Trophoblast cell (in vitro differentiated cells and primary cell): ENCODE data around the gene GSG1L2.

Source experiments
- DNase-seq, 2 donors: peaks; one replicate each; pipeline ENCODE4 v3.0.0-alpha.2; 2016
- H2AFZ ChIP-seq: 2 replicates; pipeline ENCODE4 v1.6.1; 2013; ENCODE audit warnings: low read length, moderate library complexity, mild to moderate bottlenecking; ENCODE audit not compliant: insufficient read depth, poor library complexity
- H2AK5ac ChIP-seq: 2 replicates; pipeline ENCODE4 v1.6.1; 2013; ENCODE audit warnings: mild to moderate bottlenecking, low read length
- H2BK120ac ChIP-seq: 2 replicates; pipeline ENCODE4 v1.6.1; 2013; ENCODE audit warnings: low read length, mild to moderate bottlenecking, moderate library complexity; ENCODE audit not compliant: insufficient read depth, poor library complexity
- H2BK12ac ChIP-seq: 2 replicates; pipeline ENCODE4 v1.6.1; 2013; ENCODE audit warnings: mild to moderate bottlenecking, low read length, moderate library complexity
- H2BK5ac ChIP-seq: 2 replicates; pipeline ENCODE4 v1.6.1; 2013; ENCODE audit warnings: low read length, low read depth, moderate library complexity, mild to moderate bottlenecking; ENCODE audit not compliant: poor library complexity
- H3K14ac ChIP-seq: 2 replicates; pipeline ENCODE4 v1.6.1; 2013; ENCODE audit warnings: mild to moderate bottlenecking, low read length
- H3K18ac ChIP-seq: 2 replicates; pipeline ENCODE4 v1.6.1; 2013; ENCODE audit warnings: mild to moderate bottlenecking, low read length
- H3K23ac ChIP-seq: 2 replicates; pipeline ENCODE4 v1.6.1; 2013; ENCODE audit warnings: low read length
- H3K27ac ChIP-seq: 2 replicates; pipeline ENCODE4 v1.5.1; 2013; ENCODE audit warnings: low read depth, mild to moderate bottlenecking, inconsistent platforms, low read length, moderate library complexity
- H3K27me3 ChIP-seq: 2 replicates; pipeline ENCODE4 v1.6.1; 2013; ENCODE audit warnings: inconsistent platforms, mild to moderate bottlenecking, low read length, moderate library complexity; ENCODE audit not compliant: insufficient read depth
- H3K36me3 ChIP-seq, 2 experiments: 1 replicate in 1 of 2; 2 replicates in 1 of 2; pipeline ENCODE4 v1.6.1; 2013; ENCODE audit warnings: low read length in 2 of 2, mild to moderate bottlenecking in 2 of 2, moderate library complexity in 1 of 2; ENCODE audit not compliant: insufficient read depth in 2 of 2, control insufficient read depth in 1 of 2
- H3K4ac ChIP-seq: 2 replicates; pipeline ENCODE4 v1.6.1; 2013; ENCODE audit warnings: low read depth, mild to moderate bottlenecking, low read length, moderate library complexity
- H3K4me1 ChIP-seq, 2 experiments: 1 replicate in 1 of 2; 2 replicates in 1 of 2; pipeline ENCODE4 v1.6.1; 2013; ENCODE audit warnings: low read length in 2 of 2, mild to moderate bottlenecking in 2 of 2, moderate library complexity in 1 of 2; ENCODE audit not compliant: insufficient read depth in 2 of 2, control insufficient read depth in 1 of 2
- H3K4me2 ChIP-seq: 2 replicates; pipeline ENCODE4 v1.6.1; 2013; ENCODE audit warnings: inconsistent platforms, mild to moderate bottlenecking, low read length, moderate library complexity
- H3K4me3 ChIP-seq: 2 replicates; pipeline ENCODE4 v1.5.1; 2013; ENCODE audit warnings: mild to moderate bottlenecking, low read depth, low read length, inconsistent platforms
- H3K79me1 ChIP-seq: one replicate; pipeline ENCODE4 v1.6.1; 2013; ENCODE audit warnings: low read length
- H3K79me2 ChIP-seq: 2 replicates; pipeline ENCODE4 v1.6.1; 2013; ENCODE audit warnings: low read length, mild to moderate bottlenecking; ENCODE audit not compliant: control insufficient read depth, insufficient read depth, poor library complexity
- H3K9ac ChIP-seq: 2 replicates; pipeline ENCODE4 v1.6.1; 2013; ENCODE audit warnings: mild to moderate bottlenecking, low read length
- H3K9me3 ChIP-seq: 2 replicates; pipeline ENCODE4 v1.6.1; 2013; ENCODE audit warnings: low read depth, mild to moderate bottlenecking, control low read depth, inconsistent platforms, low read length; ENCODE audit not compliant: insufficient read depth
- H4K12ac ChIP-seq: 2 replicates; pipeline ENCODE4 v1.6.1; 2013; ENCODE audit warnings: low read depth, mild to moderate bottlenecking, low read length, moderate library complexity
- H4K8ac ChIP-seq: 2 replicates; pipeline ENCODE4 v1.6.1; 2013; ENCODE audit warnings: low read depth, mild to moderate bottlenecking, low read length, moderate library complexity
- H4K91ac ChIP-seq: one replicate; pipeline ENCODE4 v1.6.1; 2013; ENCODE audit warnings: low read depth, mild to moderate bottlenecking, low read length, moderate library complexity
- WGBS: extraction: QIAGEN DNeasy Blood & Tissue Kit; methylation state at CpG from one replicate; pipeline ENCODE4 v1.1.7; 2013; ENCODE audit warnings: missing lambda C conversion rate; ENCODE audit not compliant: insufficient read length, insufficient coverage; ENCODE audit errors: extremely low coverage; 5-methylcytosine and 5-hydroxymethylcytosine counted together

The GSG1L2 gene

DNA sequence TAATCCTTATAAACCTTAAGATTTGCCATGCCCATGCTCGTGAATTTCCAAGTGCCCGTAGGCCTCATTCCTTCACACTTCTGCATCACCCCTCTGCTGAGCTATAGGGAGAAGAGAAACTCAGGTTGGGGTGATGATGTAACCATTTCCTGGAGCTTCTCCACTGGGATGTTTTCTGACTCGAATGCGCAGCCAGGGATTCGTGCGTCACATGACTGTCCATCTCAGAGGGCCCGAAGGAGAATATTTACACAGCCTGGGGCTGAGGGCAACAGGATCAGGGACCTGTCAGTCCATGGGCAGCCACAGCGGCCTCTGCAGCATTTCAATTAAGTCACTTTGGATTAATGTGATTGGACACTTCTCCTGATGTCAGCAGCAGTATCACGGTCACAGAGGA lies 8.7 kb downstream of the GSG1L2 start:
- Histone ChIP-seq H3K23ac (no peak overlapping the region), H3K4me3 (no peak overlapping the region), H3K27me3 (no peaks in the 10 kb centered on the region), H2AK5ac (no peak overlapping the region), H3K4me1 (no peaks in the 10 kb centered on the region), H4K12ac (no peak overlapping the region), H2AFZ (no peak overlapping the region), H3K36me3 (no peaks in the 10 kb centered on the region), H2BK12ac (no peak overlapping the region), H3K9me3 (peaks cover 2% of the 10 kb centered on the region), H3K18ac (no peak overlapping the region), H3K4ac (no peak overlapping the region), H3K27ac (no peak overlapping the region), H3K14ac (no peak overlapping the region), H4K8ac (no peak overlapping the region), H3K9ac (no peak overlapping the region), H3K4me2 (no peak overlapping the region), H3K79me1 (peaks cover 2% of the 10 kb centered on the region), H2BK120ac (no peak overlapping the region), H3K79me2 (no peaks in the 10 kb centered on the region), H2BK5ac (no peak overlapping the region), H4K91ac (no peak overlapping the region)
- peak in 1 of 2 donors; percentile 60 for DNase-seq
- no CpG with 5 or more reads among the region's 9 CpGs for WGBS

GRCh38 chr17:9811537-9811936 lies 10.3 kb downstream of the GSG1L2 start:
- Histone ChIP-seq H4K91ac (no peak overlapping the region), H3K18ac (no peak overlapping the region), H4K8ac (no peak overlapping the region), H3K9ac (no peak overlapping the region), H3K23ac (no peak overlapping the region), H2BK5ac (no peak overlapping the region), H3K79me2 (no peaks in the 10 kb centered on the region), H3K4me3 (no peak overlapping the region), H4K12ac (no peak overlapping the region), H2BK12ac (no peak overlapping the region), H3K4me2 (no peak overlapping the region), H3K79me1 (peaks cover 2% of the 10 kb centered on the region), H2BK120ac (no peak overlapping the region), H3K14ac (no peak overlapping the region), H2AK5ac (no peak overlapping the region), H3K9me3 (peaks cover 2% of the 10 kb centered on the region), H3K27me3 (no peaks in the 10 kb centered on the region), H3K36me3 (no peaks in the 10 kb centered on the region), H3K27ac (no peak overlapping the region), H3K4me1 (no peaks in the 10 kb centered on the region), H3K4ac (no peak overlapping the region), H2AFZ (no peak overlapping the region)
- no CpG with 5 or more reads among the region's 11 CpGs for WGBS
- no peak for DNase-seq

- Histone ChIP-seq H3K23ac (no peak overlapping the region), H4K8ac (no peak overlapping the region), H3K36me3 (no peaks in the 10 kb centered on the region)
Measured at GRCh38 chr17:9811086-9811485, 10.8 kb downstream of the GSG1L2 start.

DNA sequence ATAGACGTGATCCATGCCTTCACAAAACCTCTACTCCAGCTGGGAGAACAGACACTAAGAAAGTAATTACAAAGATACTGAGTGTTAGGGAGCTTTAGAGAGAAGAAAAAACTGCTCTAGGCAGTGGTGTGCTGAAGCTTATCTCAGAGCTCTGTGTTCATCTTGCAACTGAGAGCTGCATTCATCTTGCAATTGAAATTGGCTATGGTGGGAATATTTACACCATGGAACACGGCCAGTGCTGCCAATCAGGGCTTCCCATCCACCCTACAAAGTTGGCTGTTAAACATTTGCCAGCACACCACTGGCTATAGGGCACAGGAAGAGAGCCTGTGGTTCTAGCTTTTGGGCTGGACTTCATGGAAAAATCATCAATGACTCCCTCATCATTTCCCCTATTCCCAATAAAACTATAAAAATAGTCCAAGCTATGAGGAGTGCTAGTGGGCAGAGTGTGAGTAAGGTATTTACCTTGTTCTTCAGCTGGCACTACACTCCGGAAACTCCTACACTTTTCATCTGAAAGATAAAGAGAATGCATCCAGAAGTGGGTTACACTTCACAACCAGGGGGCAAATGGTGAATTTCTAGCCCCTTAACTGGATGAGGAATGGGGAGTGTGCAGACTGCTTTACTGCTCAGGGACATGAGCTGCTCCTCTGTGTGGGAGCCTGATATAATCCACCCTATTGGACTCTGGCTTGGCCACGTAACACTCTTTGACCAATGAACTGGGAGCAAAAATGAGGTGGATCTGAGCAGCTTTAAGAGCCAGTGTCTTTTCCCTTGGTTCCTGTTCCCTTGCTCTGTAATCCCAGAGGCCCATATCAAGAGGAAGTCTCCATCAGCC lies 11.6 kb downstream of the GSG1L2 start:
- Histone ChIP-seq H3K9ac (no peak overlapping the region), H3K79me2 (no peaks in the 10 kb centered on the region), H3K18ac (no peak overlapping the region), H3K27ac (no peak overlapping the region), H2BK5ac (no peak overlapping the region), H4K8ac (no peak overlapping the region), H3K9me3 (no peaks in the 10 kb centered on the region), H3K27me3 (no peaks in the 10 kb centered on the region), H2BK120ac (no peak overlapping the region), H3K4me3 (no peak overlapping the region), H3K4me2 (no peak overlapping the region), H3K36me3 (no peaks in the 10 kb centered on the region), H2AK5ac (no peak overlapping the region), H3K4me1 (no peaks in the 10 kb centered on the region), H4K12ac (no peak overlapping the region), H2AFZ (no peak overlapping the region), H3K23ac (no peak overlapping the region), H3K4ac (no peak overlapping the region), H3K79me1 (peaks cover 2% of the 10 kb centered on the region), H3K14ac (no peak overlapping the region), H2BK12ac (no peak overlapping the region), H4K91ac (no peak overlapping the region)
- DNase-seq, result no peak
- WGBS, result no CpG with 5 or more reads among the region's 4 CpGs

More at GRCh38 chr17:9811086-9811485, 10.8 kb downstream of the GSG1L2 start:
- no peak overlapping the region for H2BK120ac ChIP-seq
- H3K79me1 ChIP-seq, result peaks cover 2% of the 10 kb centered on the region
- WGBS, result no CpG with 5 or more reads among the region's 5 CpGs
- H3K14ac ChIP-seq, result no peak overlapping the region
- no peaks in the 10 kb centered on the region for H3K79me2 ChIP-seq
- no peak overlapping the region for H3K4me2 ChIP-seq
- no peak overlapping the region for H4K12ac ChIP-seq
- H3K27me3 ChIP-seq, result no peaks in the 10 kb centered on the region
- H2AK5ac ChIP-seq, result no peak overlapping the region
- peak; percentile 27 to 62 for DNase-seq
- no peak overlapping the region for H2AFZ ChIP-seq
- no peak overlapping the region for H4K91ac ChIP-seq
- H3K9ac ChIP-seq, result no peak overlapping the region
- H3K18ac ChIP-seq, result no peak overlapping the region
- H2BK5ac ChIP-seq, result no peak overlapping the region
- H3K4me1 ChIP-seq, result no peaks in the 10 kb centered on the region
- no peak overlapping the region for H2BK12ac ChIP-seq
- H3K27ac ChIP-seq, result no peak overlapping the region
- H3K4me3 ChIP-seq, result no peak overlapping the region
- no peak overlapping the region for H3K4ac ChIP-seq
- H3K9me3 ChIP-seq, result no peaks in the 10 kb centered on the region
